ENCODE measurements around the gene MYO1D. TPM values are rescaled to one million over a fixed set of nuclear protein-coding genes. Genes with fewer than 3 reads are reported as not detected.

Gene MYO1D
- total and polyA plus RNA-seq, 2 of the 13 experiments (the other 11 are each of a cell fraction or from before 2014, with no cell fraction given): 13.2 to 17.3 TPM

DNA sequence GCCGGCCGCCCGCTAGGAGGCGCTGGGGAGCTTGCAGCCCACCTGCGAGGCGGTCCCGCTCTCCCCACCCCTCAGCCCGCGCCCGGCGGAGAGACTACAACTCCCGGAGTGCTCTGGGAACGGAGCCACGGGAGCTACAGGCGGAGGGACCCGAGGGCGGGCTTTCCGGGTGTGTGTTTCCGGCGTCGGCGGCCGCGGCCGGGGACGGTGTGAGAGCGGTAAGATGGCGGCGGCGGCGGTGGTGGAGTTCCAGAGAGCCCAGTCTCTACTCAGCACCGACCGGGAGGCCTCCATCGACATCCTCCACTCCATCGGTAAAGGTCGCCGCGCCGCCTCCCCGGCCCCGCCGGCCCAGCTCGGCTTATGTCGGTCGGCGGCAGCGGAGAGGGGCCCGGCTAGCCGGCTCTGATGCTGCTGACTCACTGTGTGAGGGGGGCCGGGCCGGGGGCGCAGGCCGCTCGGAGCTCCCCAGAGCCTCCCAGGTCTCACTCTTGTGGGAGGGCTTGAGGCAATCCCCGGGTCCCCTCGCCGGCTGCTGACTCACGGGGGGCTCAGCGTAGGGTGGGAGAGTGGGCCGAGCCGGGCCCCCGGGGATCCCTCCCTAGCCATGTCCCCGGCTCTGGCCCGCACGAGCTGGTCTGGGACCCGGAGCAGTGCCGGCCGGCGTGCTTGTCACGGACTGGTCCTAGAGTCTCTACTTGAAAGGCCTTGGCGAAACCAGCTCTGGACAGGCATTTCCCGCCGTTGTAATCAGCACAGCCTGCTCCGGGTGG is 432.4 kb downstream of the MYO1D start, which contains the start of gene PSMD11 (continued):
- TF ChIP-seq ARID2 (CRISPR knock-in tag; IDR thresholded peaks at IDR 0.05; ENCODE audit: borderline replicate concordance) (no peak), CBX2 (IDR thresholded peaks at IDR 0.05; ENCODE audit: low read depth, low read length) (no peak), CBX2 (CRISPR knock-in tag; IDR thresholded peaks at IDR 0.05; ENCODE audit: low read depth) (no peak), CEBPB (IDR thresholded peaks at IDR 0.05; ENCODE audit: borderline replicate concordance, low read depth, low read length) (no peak), NR1H2 (CRISPR knock-in tag; IDR thresholded peaks at IDR 0.05; ENCODE audit: borderline replicate concordance, low read depth) (no peak), ETV5 (CRISPR knock-in tag; IDR thresholded peaks at IDR 0.05; ENCODE audit: borderline replicate concordance) (no peak), HDAC2 (CRISPR knock-in tag; IDR thresholded peaks at IDR 0.05) (peak; percentile 35; the same call in 1 of the 2 replicates), ESRRA (CRISPR knock-in tag; IDR thresholded peaks at IDR 0.05; ENCODE audit: low read depth) (no peak), SSRP1 (CRISPR knock-in tag; IDR thresholded peaks at IDR 0.05) (no peak), YEATS4 (CRISPR knock-in tag; IDR thresholded peaks at IDR 0.05; ENCODE audit: borderline replicate concordance) (peak; percentile 69; the same call in 1 of the 2 replicates), NFIC (IDR thresholded peaks at IDR 0.05; ENCODE audit: low read length) (no peak), ZNF792 (CRISPR knock-in tag; IDR thresholded peaks at IDR 0.05) (no peak), ARNT (IDR thresholded peaks at IDR 0.05) (no peak), KAT2B (IDR thresholded peaks at IDR 0.05; ENCODE audit: borderline replicate concordance, low read depth, low read length) (no peak), SMARCE1 (IDR thresholded peaks at IDR 0.05; ENCODE audit: borderline replicate concordance) (no peak), ZNF775 (CRISPR knock-in tag; IDR thresholded peaks at IDR 0.05; ENCODE audit: borderline replicate concordance) (no peak), EEA1 (CRISPR knock-in tag; IDR thresholded peaks at IDR 0.05; ENCODE audit: borderline replicate concordance) (peak; percentile 71; the same call in 1 of the 2 replicates), NCOA5 (CRISPR knock-in tag; IDR thresholded peaks at IDR 0.05) (no peak), FIP1L1 (IDR thresholded peaks at IDR 0.05; ENCODE audit: borderline replicate concordance, insufficient read depth, low read depth, low read length) (0 out of 2 replicates have a peak, but pooled peaks have one; percentile 41), IKZF4 (CRISPR knock-in tag; IDR thresholded peaks at IDR 0.05; ENCODE audit: borderline replicate concordance, low read depth, not compliant biosample characterization) (no peak), CC2D1A (CRISPR knock-in tag; IDR thresholded peaks at IDR 0.05) (no peak), PAF1 (CRISPR knock-in tag; IDR thresholded peaks at IDR 0.05) (no peak), MED13 (CRISPR knock-in tag; IDR thresholded peaks at IDR 0.05) (no peak), ZNF674 (CRISPR knock-in tag; IDR thresholded peaks at IDR 0.05; ENCODE audit: low read depth) (no peak), HOXD1 (CRISPR knock-in tag; IDR thresholded peaks at IDR 0.05) (no peak), SMAD3 (CRISPR knock-in tag; IDR thresholded peaks at IDR 0.05) (peak; percentile 58; the same call in 1 of the 2 replicates), ZNF782 (CRISPR knock-in tag; IDR thresholded peaks at IDR 0.05; ENCODE audit: borderline replicate concordance) (peak; percentile 14; the same call in 1 of the 2 replicates), ZNF780A (CRISPR knock-in tag; IDR thresholded peaks at IDR 0.05) (no peak), ZNF282 (IDR thresholded peaks at IDR 0.05; ENCODE audit: partially characterized antibody) (no peak), ZNF816 (CRISPR knock-in tag; IDR thresholded peaks at IDR 0.05; ENCODE audit: borderline replicate concordance) (peak; percentile 87), MEIS2 (CRISPR knock-in tag; IDR thresholded peaks at IDR 0.05) (no peak), ZNF367 (CRISPR knock-in tag; IDR thresholded peaks at IDR 0.05; ENCODE audit: borderline replicate concordance) (no peak), ZNF124 (CRISPR knock-in tag; IDR thresholded peaks at IDR 0.05) (no peak)
- TF ChIP-seq, protein P1, sequence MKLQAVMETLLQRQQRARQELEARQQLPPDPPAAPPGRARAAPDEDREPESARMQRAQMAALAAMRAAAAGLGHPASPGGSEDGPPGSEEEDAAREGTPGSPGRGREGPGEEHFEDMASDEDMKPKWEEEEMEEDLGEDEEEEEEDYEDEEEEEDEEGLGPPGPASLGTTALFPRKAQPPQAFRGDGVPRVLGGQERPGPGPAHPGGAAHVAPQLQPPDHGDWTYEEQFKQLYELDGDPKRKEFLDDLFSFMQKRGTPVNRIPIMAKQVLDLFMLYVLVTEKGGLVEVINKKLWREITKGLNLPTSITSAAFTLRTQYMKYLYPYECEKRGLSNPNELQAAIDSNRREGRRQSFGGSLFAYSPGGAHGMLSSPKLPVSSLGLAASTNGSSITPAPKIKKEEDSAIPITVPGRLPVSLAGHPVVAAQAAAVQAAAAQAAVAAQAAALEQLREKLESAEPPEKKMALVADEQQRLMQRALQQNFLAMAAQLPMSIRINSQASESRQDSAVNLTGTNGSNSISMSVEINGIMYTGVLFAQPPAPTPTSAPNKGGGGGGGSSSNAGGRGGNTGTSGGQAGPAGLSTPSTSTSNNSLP (IDR thresholded peaks at IDR 0.05; ENCODE audit: low read depth, low read length): no peak

Data from HepG2 (cell line).